Muscle of arm (tissue), 12 donors: Measurements from ENCODE around the gene PRKAA1. TPM values are rescaled to one million over a fixed set of nuclear protein-coding genes. Genes with fewer than 3 reads are reported as not detected.
"Not testable (repeated sequence)": the region's sequence is repeated elsewhere in the genome, so short reads cannot be mapped to it uniquely, and the experiment has no call there.

Experiments
- DNase-seq: peaks from one replicate; pipeline ENCODE4 v3.0.0-alpha.2; 2013
- polyA plus RNA-seq, 12 donors: library from polyadenylated mRNA; unstranded; fragments of 120-200 nt; gene quantifications; one replicate each; pipeline ENCODE4 v1.2.1, GENCODE V29; 2013; ENCODE audit not compliant: insufficient read length in 12 of 12

The PRKAA1 gene
- polyA plus RNA-seq, 12 donors, result 29.1 to 52.8 (median 39.7) TPM; not detected in 1

DNA sequence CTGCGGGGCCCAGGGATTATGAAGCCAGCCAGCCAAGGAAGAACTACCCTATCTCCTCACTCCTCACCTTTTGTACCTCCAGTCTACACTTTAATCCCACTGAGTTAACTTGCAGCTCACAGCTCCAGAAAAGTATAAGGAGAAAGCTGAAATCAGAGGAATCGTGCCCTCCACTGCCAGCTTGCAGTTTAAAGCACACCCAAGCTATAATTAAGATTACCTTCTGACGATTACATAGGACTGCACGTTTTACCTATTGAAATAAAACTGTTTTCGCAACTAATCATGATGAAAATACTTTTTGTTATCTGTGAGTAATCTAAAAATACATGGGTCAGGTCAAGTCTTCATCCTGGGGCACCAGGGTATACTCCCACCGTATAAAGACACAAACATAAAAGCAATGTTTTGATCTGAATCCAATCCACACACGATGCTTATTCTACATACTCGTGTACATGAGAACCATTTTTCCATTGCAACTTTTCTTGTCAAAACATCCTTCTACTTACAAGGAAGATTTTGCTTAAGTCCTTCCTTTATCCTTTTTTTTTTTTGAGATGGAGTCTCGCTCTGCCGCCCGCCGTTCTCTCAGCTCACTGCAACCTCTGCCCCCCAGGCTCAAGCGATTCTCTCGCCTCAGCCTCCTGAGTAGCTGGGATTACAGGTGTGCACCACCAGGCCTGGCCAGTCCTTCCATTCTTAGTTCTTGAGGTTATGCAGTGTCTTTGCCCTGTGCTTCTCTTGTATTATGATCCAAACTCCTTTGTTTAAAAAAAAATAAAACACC, 29.2 kb upstream of the PRKAA1 start:
- no peak for DNase-seq

DNA sequence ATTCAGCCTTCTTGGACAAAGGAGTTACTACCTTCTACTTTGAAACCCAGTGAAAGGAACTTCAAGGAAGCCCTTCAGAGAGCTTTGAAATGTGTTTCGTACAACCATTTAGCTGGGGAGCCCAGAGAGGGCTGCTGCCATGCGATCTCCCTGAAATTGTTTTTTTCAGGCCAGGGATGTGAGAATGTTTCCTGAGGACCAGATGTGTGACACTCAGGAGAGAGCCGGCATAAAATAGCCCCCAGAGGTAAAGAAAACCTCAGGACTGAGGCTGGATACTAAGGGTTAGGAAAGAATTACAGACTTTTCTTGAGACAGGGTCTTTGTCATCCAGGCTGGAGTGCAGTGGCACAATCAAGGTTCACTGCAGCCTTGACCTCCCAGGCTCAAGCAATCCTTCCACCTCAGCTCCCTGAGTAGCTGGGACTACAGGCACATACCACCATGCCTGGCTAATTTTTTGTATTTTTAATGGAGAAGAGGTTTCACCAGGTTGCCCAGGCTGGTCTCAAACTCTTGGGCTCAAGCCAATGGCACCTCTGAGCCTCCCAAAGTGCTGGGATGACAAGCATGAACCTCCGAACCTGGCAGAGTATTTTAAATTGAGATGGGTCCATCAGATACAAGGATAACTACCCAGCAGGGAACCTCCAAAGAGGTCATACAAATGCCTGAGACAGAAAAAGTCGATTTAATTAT, 28.5 kb upstream of the PRKAA1 start:
- DNase-seq, result no peak

DNA sequence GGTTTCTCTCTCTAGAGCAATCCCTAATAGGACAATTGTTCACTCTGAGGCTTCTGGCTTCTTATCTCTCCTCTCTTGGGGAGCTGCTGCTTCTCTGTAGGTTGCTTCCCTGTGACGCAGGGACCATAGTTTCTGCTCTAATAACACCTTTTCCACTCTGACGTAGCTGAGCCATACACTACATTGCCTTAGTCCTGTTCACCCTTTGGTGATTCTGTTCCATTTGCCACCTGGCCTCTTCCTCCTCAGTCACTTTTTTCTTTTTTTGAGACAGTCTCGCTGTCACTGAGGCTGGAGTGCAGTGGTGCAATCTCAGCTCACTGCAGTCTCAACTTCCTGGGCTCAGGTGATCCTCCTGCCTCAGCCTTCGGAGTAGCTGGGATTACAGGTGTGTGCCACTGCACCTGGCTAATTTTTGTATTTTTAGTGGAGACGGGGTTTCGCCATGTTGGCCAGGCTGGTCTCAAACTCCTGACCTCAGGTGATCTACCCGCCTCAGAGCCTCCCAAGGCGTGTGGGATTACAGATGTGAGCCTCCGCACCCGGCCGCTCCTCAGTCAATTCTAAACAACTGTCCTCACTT, 27.4 kb upstream of the PRKAA1 start:
- not testable (repeated sequence) for DNase-seq

DNA sequence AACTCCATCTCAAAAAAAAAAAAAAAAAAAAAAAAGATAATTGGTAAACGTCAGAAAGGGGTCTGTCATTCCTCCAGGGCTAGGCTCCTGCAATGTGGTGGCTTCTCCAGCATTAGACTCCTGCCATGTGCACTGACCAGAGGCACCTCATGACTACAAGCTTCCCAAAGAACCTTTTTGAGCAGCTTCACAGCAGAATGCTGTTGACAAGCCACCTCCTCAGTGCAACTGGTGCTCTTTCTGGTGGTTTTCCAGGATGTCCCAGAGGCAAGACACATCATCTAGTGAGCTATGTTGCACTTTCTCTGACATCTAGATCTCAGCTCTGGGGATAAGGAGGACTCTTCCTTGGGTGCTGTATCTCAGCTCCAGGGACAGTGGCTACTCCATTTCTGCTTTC, 25.3 kb upstream of the PRKAA1 start:
- DNase-seq, result no peak

DNA sequence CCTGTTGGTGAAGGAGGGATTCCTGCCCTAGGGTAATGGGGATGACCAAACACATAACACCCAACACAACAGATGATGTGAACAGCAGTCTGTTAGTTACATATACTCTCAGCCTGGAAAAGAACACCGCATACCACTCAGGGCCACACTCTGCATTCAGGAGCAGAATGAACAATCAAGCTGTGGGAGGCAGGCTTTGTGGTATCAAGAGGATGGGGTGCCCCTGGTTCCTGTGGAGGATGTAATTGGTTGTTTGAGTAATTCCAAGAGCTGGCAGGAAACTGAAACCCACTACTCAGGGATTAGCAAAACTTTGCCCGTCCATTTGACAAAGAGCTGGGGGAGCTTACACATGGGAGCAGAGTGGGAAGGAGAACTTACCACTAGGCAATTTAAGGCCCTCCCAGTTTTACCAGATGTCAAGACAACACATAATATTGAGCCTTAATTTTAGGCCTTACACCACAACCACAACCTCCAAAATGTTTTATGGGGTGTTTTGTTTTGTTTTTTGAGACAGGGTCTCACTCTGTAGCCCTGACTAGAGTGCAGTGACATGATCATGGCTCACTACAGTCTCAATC, 15.6 kb upstream of the PRKAA1 start:
- DNase-seq, result no peak

DNA sequence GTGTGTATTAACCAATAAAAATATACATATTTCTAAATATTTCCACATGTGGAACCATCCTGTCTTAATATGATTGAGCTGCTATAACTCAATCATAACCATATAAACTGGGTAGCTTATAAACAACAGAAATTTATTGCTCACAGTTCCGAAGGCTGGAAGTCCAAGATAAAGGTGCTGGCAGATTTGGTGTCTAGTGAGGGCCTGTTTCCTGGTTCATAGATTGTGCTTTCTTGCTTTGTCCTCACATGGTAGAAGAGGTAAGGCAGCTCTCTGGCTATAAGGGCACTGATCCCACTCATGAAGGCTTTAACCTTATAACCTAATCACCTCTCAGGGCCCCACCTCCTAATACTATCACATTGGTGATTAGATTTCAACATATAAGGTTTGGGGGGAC, 14.0 kb upstream of the PRKAA1 start:
- DNase-seq, result no peak

DNA sequence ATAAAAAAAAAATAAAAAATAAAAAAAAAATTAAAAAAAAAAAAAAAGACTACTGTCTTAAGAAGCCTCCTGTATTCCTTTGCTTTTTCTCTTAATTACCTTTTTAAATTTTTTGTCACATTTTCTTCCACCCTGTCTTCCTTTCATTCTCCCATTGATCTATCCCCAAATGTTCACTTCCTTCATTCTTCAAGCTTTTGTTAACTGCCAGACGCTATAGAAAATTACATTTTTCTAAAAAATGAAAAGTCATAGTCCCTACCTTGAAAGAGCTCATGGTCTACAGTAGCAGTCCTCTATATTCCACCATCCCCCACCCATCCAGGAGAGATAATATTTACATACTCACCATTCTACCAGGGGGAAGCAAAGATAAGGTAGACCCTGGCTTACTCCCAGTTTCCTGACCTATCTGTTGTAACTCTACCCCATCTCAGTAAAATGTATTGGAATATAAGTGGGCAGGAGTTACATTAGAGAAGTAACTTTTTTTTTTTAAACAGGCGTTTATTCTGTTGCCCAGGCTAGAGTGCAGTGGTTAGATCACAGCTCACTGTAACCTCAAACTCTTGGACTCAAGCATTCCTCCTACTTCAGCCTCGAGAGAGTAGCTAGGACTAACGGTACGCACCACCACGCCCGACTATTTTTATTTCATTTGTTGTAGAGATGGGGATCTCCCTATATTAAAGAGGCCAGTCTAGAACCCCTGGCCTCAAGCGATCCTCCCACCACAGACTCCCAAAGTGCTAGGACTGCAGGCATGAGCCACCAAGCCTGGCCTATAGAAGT, 3.8 kb upstream of the PRKAA1 start:
- no peak for DNase-seq

DNA sequence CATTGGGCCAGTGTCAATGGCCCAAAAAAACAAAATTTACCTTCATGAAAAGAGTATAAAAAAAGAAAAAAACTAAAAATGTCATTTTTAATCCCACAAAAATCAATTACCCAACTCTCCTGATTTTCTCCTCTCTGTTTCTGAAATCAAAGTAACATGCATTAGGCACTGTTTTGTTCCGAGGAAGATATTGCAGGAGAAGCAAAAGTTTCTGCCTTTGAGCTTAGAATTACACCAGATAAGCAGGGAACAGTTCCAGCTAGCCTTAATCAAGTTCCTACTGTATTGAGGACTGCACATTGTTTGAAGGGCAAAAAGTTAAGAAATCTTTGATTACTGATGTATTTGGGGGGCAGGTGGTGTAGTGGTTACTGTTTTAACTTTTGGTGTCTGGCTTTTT, 1.1 kb upstream of the PRKAA1 start:
- DNase-seq, result no peak

DNA sequence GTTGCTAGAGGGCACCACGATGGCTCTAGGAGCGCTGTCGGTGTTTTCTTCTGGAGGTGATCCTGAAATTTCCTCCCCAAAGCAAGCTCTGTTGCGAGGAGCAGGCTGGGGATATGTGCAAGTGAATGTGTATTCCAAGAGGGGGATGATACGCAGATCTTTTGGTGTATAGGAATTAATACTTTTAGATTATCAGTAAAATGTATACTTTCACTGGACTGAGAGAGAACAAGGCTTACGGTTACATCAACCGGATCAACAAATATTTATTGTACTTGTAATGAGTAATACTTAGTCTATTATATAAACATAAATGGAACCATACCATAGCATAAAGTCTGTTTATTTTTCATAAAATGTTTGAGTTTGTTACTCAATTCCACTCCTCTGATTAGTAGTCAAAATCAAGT, 632 bp upstream of the PRKAA1 start:
- peak; percentile 55 for DNase-seq

DNA sequence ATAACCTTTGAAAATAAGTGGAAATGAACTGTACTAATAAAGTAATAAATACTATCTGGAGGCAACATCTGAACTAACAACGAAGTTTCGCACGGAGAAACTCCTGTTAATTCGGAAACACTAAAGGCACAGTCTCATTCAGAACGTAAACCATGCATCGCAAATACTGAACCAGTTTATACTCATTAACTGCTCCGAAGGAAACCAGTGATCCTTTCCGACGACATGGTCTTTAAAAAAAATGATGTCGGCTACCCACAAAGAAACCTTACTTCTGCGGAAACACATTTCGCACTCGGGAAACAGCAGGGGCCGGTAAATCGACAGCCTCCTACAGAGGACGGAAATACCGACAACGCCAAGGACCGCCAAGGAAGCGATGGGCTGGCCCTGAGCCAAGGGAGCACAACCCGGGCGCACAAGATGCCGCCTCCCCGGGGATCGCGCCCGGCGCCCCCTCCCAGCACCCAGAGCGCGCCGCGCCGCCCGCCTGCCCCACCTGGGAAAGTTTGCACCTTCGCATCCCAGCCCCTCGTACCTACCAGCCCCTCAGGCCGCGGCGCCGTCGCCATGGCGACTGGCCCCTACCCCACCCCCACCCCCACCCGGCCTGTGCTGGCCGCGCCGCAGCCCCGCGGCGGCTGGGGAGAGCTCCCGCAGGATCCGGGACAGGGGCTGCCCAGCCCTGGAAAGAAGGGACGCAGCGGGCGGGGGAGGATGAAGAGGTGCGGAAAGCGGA, 732 bp downstream of the PRKAA1 start:
- DNase-seq, result peak; percentile 54

DNA sequence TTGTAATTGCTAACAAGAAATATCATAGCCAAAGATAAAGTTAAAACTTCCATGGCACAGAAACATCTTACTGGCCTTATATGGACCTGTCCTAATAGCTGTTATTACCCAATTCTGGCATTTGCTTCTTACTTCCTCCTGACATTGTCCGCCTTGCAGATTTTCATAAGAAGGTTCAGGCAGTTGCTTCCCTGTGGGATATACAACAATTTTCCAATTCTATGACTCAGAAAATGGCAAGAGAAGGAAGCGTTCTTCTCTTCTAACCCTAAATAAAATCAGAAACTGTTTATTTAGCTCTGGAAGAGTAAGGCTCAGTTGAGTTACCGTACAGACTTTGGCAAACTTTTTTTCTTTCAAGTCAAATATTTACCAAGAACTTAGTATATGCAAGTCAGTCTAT, 1.7 kb downstream of the PRKAA1 start:
- DNase-seq, result peak; percentile 12

DNA sequence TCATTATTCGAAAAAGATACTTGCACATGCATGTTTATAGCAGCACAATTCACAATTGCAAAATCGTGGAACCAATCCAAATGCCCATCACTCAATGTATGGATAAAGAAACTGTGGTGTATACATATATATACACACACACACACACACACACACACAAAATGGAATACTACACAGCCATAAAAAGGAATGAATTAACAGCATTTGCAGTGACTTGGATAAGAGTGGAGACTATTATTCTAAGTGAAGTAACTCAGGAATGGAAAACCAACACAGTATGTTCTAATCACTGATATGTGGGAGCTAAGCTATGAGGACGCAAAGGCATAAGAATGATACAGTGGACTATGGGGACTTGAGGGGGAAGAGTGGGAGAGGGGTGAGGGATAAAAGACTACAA, 3.3 kb downstream of the PRKAA1 start:
- not testable (repeated sequence) for DNase-seq

DNA sequence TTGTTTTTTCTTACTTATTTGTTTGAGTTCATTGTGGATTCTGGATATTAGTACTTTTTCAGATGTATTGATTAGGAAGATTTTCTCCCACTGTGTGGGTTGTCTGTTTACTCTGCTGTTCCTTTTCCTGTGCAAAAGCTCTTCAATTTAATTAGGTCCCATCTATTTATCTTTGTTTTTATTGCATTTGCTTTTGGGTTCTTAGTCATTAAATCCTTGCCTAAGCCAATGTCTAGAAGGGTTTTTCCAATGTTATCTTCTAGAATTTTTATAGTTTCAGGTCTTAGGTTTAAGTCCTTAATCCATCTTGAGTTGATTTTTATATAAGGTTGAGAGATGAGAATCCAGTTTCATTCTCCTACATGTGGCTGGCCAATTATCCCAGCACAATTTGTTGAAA, 3.8 kb downstream of the PRKAA1 start:
- not testable (repeated sequence) for DNase-seq

DNA sequence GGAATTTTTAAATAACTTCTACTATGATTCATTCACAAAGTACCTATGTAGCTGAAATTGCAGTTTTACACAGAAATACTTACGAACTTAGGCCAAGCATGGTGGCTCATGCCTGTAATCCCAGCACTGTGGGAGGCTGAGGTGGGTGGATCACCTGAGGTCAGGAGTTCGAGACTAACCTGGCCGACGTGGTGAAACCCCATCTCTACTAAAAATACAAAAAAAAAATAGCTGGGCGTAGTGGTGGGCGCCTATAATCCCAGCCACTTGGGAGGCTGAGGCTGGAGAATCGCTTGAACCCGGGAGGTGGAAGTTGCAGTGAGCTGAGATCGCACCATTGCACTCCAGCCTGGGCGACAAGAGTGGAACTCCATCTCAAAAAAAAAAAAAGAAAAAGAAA, 5.5 kb downstream of the PRKAA1 start:
- not testable (repeated sequence) for DNase-seq

DNA sequence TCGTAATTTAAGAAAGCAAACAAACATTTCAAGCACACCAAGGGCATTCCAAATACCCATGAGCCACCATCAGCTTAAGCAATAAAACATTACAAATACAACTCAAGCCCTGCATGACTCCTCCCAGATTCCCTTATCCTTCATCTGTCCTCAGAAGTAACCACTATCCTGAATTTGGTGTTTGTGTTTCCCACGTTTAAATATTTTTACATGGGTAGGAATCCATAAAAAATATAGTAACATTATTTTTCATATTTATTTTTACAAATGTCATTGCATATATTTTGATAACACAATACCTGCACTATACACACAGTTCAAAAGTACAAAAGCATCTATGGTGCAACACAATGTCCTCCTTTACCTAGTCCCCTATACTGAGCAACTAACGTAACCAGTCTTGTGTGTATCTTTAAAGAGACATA, 6.4 kb downstream of the PRKAA1 start:
- no peak for DNase-seq

DNA sequence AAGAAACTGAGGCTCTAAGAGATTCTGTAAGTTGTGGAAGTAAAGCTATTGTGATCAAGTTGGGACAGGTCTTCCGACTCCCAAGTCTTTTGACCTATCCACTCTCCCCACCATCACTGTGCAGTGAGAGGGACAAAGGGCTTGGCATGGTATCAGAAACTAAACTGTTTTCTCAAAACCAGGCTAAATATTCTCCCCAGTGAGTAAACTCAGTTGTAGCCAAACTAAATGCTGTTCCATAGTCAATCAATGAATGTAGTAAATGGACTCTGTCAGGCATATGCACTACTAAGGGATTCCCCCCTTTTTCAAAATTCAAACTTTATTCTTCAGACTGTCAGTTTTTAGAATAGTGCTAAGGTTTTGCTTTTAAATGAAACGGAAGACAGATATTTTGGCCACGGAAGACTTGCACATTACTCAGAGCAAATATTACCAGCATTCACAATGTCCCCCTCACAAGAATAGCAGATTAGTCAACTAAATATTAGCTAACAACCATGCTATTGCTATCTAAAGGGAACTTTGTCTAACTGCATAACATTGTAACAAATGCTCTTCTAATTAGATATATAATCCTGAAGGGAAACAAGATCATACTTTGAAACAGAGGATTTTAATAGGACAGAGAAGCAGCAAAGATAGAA, 7.1 kb downstream of the PRKAA1 start:
- DNase-seq, result no peak

DNA sequence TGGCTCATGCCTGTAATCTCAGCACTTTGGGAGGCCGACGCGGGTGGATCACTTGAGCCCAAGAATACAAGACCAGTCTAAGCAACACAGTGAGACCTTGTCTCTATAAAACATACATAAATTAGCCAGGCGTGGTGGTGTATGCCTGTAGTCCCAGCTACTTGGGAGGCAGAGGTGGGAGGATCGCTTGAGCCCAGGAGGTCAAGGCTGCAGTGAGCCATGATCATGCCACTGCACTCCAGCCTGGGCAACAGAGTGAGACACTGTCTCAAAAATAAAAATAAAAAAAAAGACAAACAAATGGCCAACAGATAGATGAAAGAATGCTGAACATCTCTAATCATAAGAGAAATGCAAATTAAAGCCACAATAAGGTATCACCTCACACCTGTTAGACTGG, 9.2 kb downstream of the PRKAA1 start:
- DNase-seq, result not testable (repeated sequence)

DNA sequence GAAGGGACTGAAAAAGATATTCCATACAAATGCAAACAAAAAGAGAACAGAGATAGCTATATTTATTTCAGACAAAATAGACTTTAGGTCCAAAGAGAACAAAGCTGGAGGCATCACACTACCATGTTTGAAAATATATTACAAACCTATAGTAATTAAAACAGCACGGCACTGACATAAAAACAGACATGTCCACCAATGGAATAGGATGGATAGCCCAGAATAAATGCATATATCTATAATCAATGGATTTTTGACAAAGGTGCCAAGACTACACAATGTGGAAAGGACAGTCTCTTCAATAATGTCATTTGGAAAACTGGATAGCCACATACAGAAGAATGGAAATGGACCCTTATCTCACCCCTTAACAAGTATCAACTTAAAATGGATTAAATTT, 10.2 kb downstream of the PRKAA1 start:
- DNase-seq, result no peak

DNA sequence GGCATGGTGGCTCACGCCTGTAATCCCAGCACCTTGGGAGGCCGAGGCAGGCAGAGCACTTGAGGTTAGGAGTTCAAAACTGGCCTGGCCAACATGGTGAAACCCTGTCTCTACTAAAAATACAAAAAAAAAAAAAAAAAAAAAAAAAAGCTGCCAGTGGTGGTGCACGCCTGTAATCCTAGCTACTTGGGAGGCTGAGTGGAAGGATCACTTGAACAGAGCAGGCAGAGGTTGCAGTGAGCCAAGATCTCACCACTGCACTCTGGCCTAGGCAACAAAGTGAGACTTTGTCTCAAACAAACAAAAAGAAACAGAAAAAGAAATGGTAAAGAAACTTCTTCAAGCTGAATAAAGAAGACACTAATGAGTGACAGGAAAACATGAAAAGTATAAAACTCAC, 11.5 kb downstream of the PRKAA1 start:
- DNase-seq, result not testable (repeated sequence)

DNA sequence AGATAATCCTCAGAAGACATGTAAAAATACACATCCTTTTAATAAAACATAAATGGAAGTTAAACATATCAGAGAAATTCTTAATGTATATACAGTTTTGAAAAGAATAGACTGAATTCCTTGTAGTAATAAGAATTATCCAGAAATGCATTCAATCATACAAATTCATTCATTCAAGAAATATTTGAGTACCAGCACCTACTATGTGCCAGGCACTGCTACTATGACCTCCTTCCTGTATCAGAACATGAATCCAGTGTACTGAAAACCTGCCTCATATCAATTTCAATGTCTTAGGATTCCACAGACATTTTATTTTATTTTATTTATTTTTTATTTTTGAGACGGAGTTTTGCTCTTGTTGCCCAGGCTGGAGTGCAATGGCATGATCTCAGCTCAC, 13.3 kb downstream of the PRKAA1 start:
- no peak for DNase-seq
